Trophoblast cell (in vitro differentiated cells and primary cell): ENCODE data around the gene EPB41L4B.
A peak's percentile ranks its signal among the peaks of the same experiment; 100 is the strongest.

Experiments used
- DNase-seq, 2 donors: peaks; one replicate each; pipeline ENCODE4 v3.0.0-alpha.2; 2016
- H2AFZ ChIP-seq: 2 replicates; pipeline ENCODE4 v1.6.1; 2013; ENCODE audit warnings: low read length, moderate library complexity, mild to moderate bottlenecking; ENCODE audit not compliant: insufficient read depth, poor library complexity
- H2AK5ac ChIP-seq: 2 replicates; pipeline ENCODE4 v1.6.1; 2013; ENCODE audit warnings: mild to moderate bottlenecking, low read length
- H2BK120ac ChIP-seq: 2 replicates; pipeline ENCODE4 v1.6.1; 2013; ENCODE audit warnings: low read length, mild to moderate bottlenecking, moderate library complexity; ENCODE audit not compliant: insufficient read depth, poor library complexity
- H2BK12ac ChIP-seq: 2 replicates; pipeline ENCODE4 v1.6.1; 2013; ENCODE audit warnings: mild to moderate bottlenecking, low read length, moderate library complexity
- H2BK5ac ChIP-seq: 2 replicates; pipeline ENCODE4 v1.6.1; 2013; ENCODE audit warnings: low read length, low read depth, moderate library complexity, mild to moderate bottlenecking; ENCODE audit not compliant: poor library complexity
- H3K14ac ChIP-seq: 2 replicates; pipeline ENCODE4 v1.6.1; 2013; ENCODE audit warnings: mild to moderate bottlenecking, low read length
- H3K18ac ChIP-seq: 2 replicates; pipeline ENCODE4 v1.6.1; 2013; ENCODE audit warnings: mild to moderate bottlenecking, low read length
- H3K23ac ChIP-seq: 2 replicates; pipeline ENCODE4 v1.6.1; 2013; ENCODE audit warnings: low read length
- H3K27ac ChIP-seq: 2 replicates; pipeline ENCODE4 v1.5.1; 2013; ENCODE audit warnings: low read depth, mild to moderate bottlenecking, inconsistent platforms, low read length, moderate library complexity
- H3K27me3 ChIP-seq: 2 replicates; pipeline ENCODE4 v1.6.1; 2013; ENCODE audit warnings: inconsistent platforms, mild to moderate bottlenecking, low read length, moderate library complexity; ENCODE audit not compliant: insufficient read depth
- H3K36me3 ChIP-seq, 2 experiments: 1 replicate in 1 of 2; 2 replicates in 1 of 2; pipeline ENCODE4 v1.6.1; 2013; ENCODE audit warnings: low read length in 2 of 2, mild to moderate bottlenecking in 2 of 2, moderate library complexity in 1 of 2; ENCODE audit not compliant: insufficient read depth in 2 of 2, control insufficient read depth in 1 of 2
- H3K4ac ChIP-seq: 2 replicates; pipeline ENCODE4 v1.6.1; 2013; ENCODE audit warnings: low read depth, mild to moderate bottlenecking, low read length, moderate library complexity
- H3K4me1 ChIP-seq, 2 experiments: 1 replicate in 1 of 2; 2 replicates in 1 of 2; pipeline ENCODE4 v1.6.1; 2013; ENCODE audit warnings: low read length in 2 of 2, mild to moderate bottlenecking in 2 of 2, moderate library complexity in 1 of 2; ENCODE audit not compliant: insufficient read depth in 2 of 2, control insufficient read depth in 1 of 2
- H3K4me2 ChIP-seq: 2 replicates; pipeline ENCODE4 v1.6.1; 2013; ENCODE audit warnings: inconsistent platforms, mild to moderate bottlenecking, low read length, moderate library complexity
- H3K4me3 ChIP-seq: 2 replicates; pipeline ENCODE4 v1.5.1; 2013; ENCODE audit warnings: mild to moderate bottlenecking, low read depth, low read length, inconsistent platforms
- H3K79me1 ChIP-seq: one replicate; pipeline ENCODE4 v1.6.1; 2013; ENCODE audit warnings: low read length
- H3K79me2 ChIP-seq: 2 replicates; pipeline ENCODE4 v1.6.1; 2013; ENCODE audit warnings: low read length, mild to moderate bottlenecking; ENCODE audit not compliant: control insufficient read depth, insufficient read depth, poor library complexity
- H3K9ac ChIP-seq: 2 replicates; pipeline ENCODE4 v1.6.1; 2013; ENCODE audit warnings: mild to moderate bottlenecking, low read length
- H3K9me3 ChIP-seq: 2 replicates; pipeline ENCODE4 v1.6.1; 2013; ENCODE audit warnings: low read depth, mild to moderate bottlenecking, control low read depth, inconsistent platforms, low read length; ENCODE audit not compliant: insufficient read depth
- H4K12ac ChIP-seq: 2 replicates; pipeline ENCODE4 v1.6.1; 2013; ENCODE audit warnings: low read depth, mild to moderate bottlenecking, low read length, moderate library complexity
- H4K8ac ChIP-seq: 2 replicates; pipeline ENCODE4 v1.6.1; 2013; ENCODE audit warnings: low read depth, mild to moderate bottlenecking, low read length, moderate library complexity
- H4K91ac ChIP-seq: one replicate; pipeline ENCODE4 v1.6.1; 2013; ENCODE audit warnings: low read depth, mild to moderate bottlenecking, low read length, moderate library complexity
- WGBS: extraction: QIAGEN DNeasy Blood & Tissue Kit; methylation state at CpG from one replicate; pipeline ENCODE4 v1.1.7; 2013; ENCODE audit warnings: missing lambda C conversion rate; ENCODE audit not compliant: insufficient read length, insufficient coverage; ENCODE audit errors: extremely low coverage; 5-methylcytosine and 5-hydroxymethylcytosine counted together

The EPB41L4B gene

GRCh38 chr9:109315480-109316206 is 5.2 kb downstream of the EPB41L4B start:
- no peak for DNase-seq
- WGBS: no CpG with 5 or more reads among the region's 7 CpGs
- no peak overlapping the region for H2AFZ ChIP-seq

GRCh38 chr9:109314011-109314531 is 6.8 kb downstream of the EPB41L4B start:
- peak in 1 of 2 donors; percentile 35 for DNase-seq
- Histone ChIP-seq H3K23ac (no peak overlapping the region), H3K4me1 (peaks cover 2 to 21% of the 10 kb centered on the region in 2 experiments), H2BK12ac (no peak overlapping the region), H3K14ac (no peak overlapping the region), H2AK5ac (no peak overlapping the region), H4K12ac (no peak overlapping the region), H3K9me3 (no peaks in the 10 kb centered on the region), H2AFZ (no peak overlapping the region), H4K91ac (no peak overlapping the region), H3K4ac (peak overlapping the region; percentile 48), H3K27me3 (no peaks in the 10 kb centered on the region), H3K79me1 (no peaks in the 10 kb centered on the region), H2BK5ac (no peak overlapping the region), H3K9ac (no peak overlapping the region), H4K8ac (no peak overlapping the region), H2BK120ac (no peak overlapping the region), H3K27ac (no peak overlapping the region), H3K18ac (no peak overlapping the region), H3K36me3 (no peaks in the 10 kb centered on the region), H3K4me3 (no peak overlapping the region), H3K4me2 (no peak overlapping the region), H3K79me2 (peaks cover 10% of the 10 kb centered on the region)
- WGBS: no CpG with 5 or more reads among the region's 13 CpGs

More at GRCh38 chr9:109315480-109316206, 5.2 kb downstream of the EPB41L4B start:
- H3K79me2 ChIP-seq: peaks cover 18% of the 10 kb centered on the region
- H2BK12ac ChIP-seq: no peak overlapping the region
- no peak overlapping the region for H2BK120ac ChIP-seq
- peaks cover 9 to 29% of the 10 kb centered on the region in 2 experiments for H3K4me1 ChIP-seq
- peaks cover 8% of the 10 kb centered on the region for H3K79me1 ChIP-seq
- no peak overlapping the region for H2BK5ac ChIP-seq
- H4K8ac ChIP-seq: no peak overlapping the region
- H3K9ac ChIP-seq: no peak overlapping the region
- H3K4ac ChIP-seq: peak overlapping the region; percentile 29
- no peak overlapping the region for H3K4me2 ChIP-seq
- H3K18ac ChIP-seq: no peak overlapping the region
- H3K36me3 ChIP-seq: no peaks in the 10 kb centered on the region
- H3K27ac ChIP-seq: no peak overlapping the region
- no peak overlapping the region for H4K91ac ChIP-seq
- H3K23ac ChIP-seq: no peak overlapping the region
- H3K14ac ChIP-seq: no peak overlapping the region
- H3K9me3 ChIP-seq: no peaks in the 10 kb centered on the region
- no peaks in the 10 kb centered on the region for H3K27me3 ChIP-seq
- H3K4me3 ChIP-seq: no peak overlapping the region
- no peak overlapping the region for H4K12ac ChIP-seq
- no peak overlapping the region for H2AK5ac ChIP-seq

- Histone ChIP-seq H3K79me2 (peaks cover 10% of the 10 kb centered on the region), H2AK5ac (no peak overlapping the region), H2AFZ (no peak overlapping the region), H3K23ac (no peak overlapping the region), H3K18ac (no peak overlapping the region), H2BK12ac (no peak overlapping the region), H3K14ac (no peak overlapping the region), H3K27me3 (no peaks in the 10 kb centered on the region), H3K4me3 (no peak overlapping the region), H3K36me3 (no peaks in the 10 kb centered on the region), H3K4me1 (peaks cover 2 to 18% of the 10 kb centered on the region in 2 experiments), H3K9me3 (no peaks in the 10 kb centered on the region), H2BK5ac (no peak overlapping the region), H3K79me1 (no peaks in the 10 kb centered on the region), H4K12ac (no peak overlapping the region), H3K4me2 (no peak overlapping the region), H4K8ac (no peak overlapping the region), H2BK120ac (no peak overlapping the region), H3K27ac (no peak overlapping the region), H3K9ac (no peak overlapping the region), H3K4ac (peak overlapping the region; percentile 2), H4K91ac (no peak overlapping the region)
- no peak for DNase-seq
- no CpG with 5 or more reads among the region's 4 CpGs for WGBS
Measured at GRCh38 chr9:109313351-109313750, 7.5 kb downstream of the EPB41L4B start.

- no peak overlapping the region for H3K4ac ChIP-seq
- no peak overlapping the region for H2AK5ac ChIP-seq
- no peak overlapping the region for H3K9ac ChIP-seq
- no peaks in the 10 kb centered on the region for H3K27me3 ChIP-seq
- H3K23ac ChIP-seq: no peak overlapping the region
- no peak overlapping the region for H2BK120ac ChIP-seq
- H3K4me3 ChIP-seq: no peak overlapping the region
- H3K36me3 ChIP-seq: peaks cover 0 to 2% of the 10 kb centered on the region in 2 experiments
- H4K12ac ChIP-seq: no peak overlapping the region
- no peak overlapping the region for H2BK12ac ChIP-seq
- DNase-seq: no peak
- no peak overlapping the region for H2AFZ ChIP-seq
- no peaks in the 10 kb centered on the region for H3K79me1 ChIP-seq
- H3K4me2 ChIP-seq: no peak overlapping the region
- H2BK5ac ChIP-seq: no peak overlapping the region
- peaks cover 10% of the 10 kb centered on the region for H3K79me2 ChIP-seq
- no peak overlapping the region for H3K18ac ChIP-seq
- no CpG with 5 or more reads among the region's 7 CpGs for WGBS
- H3K27ac ChIP-seq: no peak overlapping the region
- no peak overlapping the region for H4K91ac ChIP-seq
- no peak overlapping the region for H4K8ac ChIP-seq
- H3K9me3 ChIP-seq: no peaks in the 10 kb centered on the region
- H3K14ac ChIP-seq: no peak overlapping the region
- H3K4me1 ChIP-seq: peaks cover 2 to 15% of the 10 kb centered on the region in 2 experiments
Measured at GRCh38 chr9:109312783-109313182, 8.1 kb downstream of the EPB41L4B start.
